Stimulated activated CD4-positive, alpha-beta T cell treated with anti-CD3 and anti-CD28 coated beads, Interleukin-12 subunit alpha, Interleukin-12 subunit beta, amount 100 ng/mL, for 24 hours (primary cell): ENCODE measurements around the gene OTOP2.
"Not testable (repeated sequence)": the region's sequence is repeated elsewhere in the genome, so short reads cannot be mapped to it uniquely, and the experiment has no call there.

Source experiments
- DNase-seq, 2 experiments: peaks; one replicate each; pipeline ENCODE4 v3.0.0-alpha.2; 2020; ENCODE audit warnings: low read depth in 2 of 2

OTOP2 gene

GRCh38 chr17:74971069-74971841, 47.2 kb downstream of the OTOP2 start:
- DNase-seq, result no peak

- no peak for DNase-seq
Measured at GRCh38 chr17:74971842-74972106, 47.7 kb downstream of the OTOP2 start.

- DNase-seq, result peak; percentile 59 to 65
Measured at GRCh38 chr17:74972107-74972972, 48.3 kb downstream of the OTOP2 start, which contains the start of gene HID1. Gene HID1, minus strand, starts transcription at chr17:74972759. Its CDS starts 103 bp downstream, at chr17:74972656.

- no peak for DNase-seq
Measured at GRCh38 chr17:74972973-74973328, 48.9 kb downstream of the OTOP2 start.

GRCh38 chr17:74975943-74976342, 51.9 kb downstream of the OTOP2 start:
- DNase-seq, result no peak

GRCh38 chr17:74977802-74978201, 53.7 kb downstream of the OTOP2 start:
- DNase-seq, result no peak

- no peak for DNase-seq
Measured at GRCh38 chr17:74978240-74978639, 54.2 kb downstream of the OTOP2 start.

GRCh38 chr17:74979408-74980146, 55.5 kb downstream of the OTOP2 start:
- DNase-seq, result no peak

GRCh38 chr17:74981318-74981978, 57.4 kb downstream of the OTOP2 start:
- DNase-seq, result no peak

GRCh38 chr17:74981979-74982662, 58.0 kb downstream of the OTOP2 start:
- peak; percentile 48 to 68 for DNase-seq

GRCh38 chr17:74982663-74983313, 58.7 kb downstream of the OTOP2 start:
- DNase-seq, result not testable (repeated sequence)
